ENCODE results near the gene BHMT2. TPM values are rescaled to one million over a fixed set of nuclear protein-coding genes. Genes with fewer than 3 reads are reported as not detected.
A peak's percentile ranks its signal among the peaks of the same experiment; 100 is the strongest.

The BHMT2 gene
- not detected for total RNA-seq

GRCh38 chr5:79069488-79070349 is at the start of gene BHMT2, which contains the start of gene DMGDH:
TSS of gene BHMT2 (plus strand) at chr5:79069767. CDS start at chr5:79069783, 16 bp downstream.
TSS of gene DMGDH (minus strand) at chr5:79069674. CDS start at chr5:79069620, 54 bp downstream.
- Mint-ChIP-seq H3K27me3 (ENCODE audit: low read depth) (peaks cover 36% of the 10 kb centered on the region), H3K9me3 (no peaks in the 10 kb centered on the region), H3K27ac (no peak within 1 kb of the TSS), H3K36me3 (ENCODE audit: low read depth) (no peaks in the 10 kb centered on the region), H3K4me3 (no peak within 1 kb of the TSS), H3K4me1 (ENCODE audit: low read depth) (peaks cover 4% of the 10 kb centered on the region)
- CTCF ChIA-PET, result interaction anchor here (1.0 to 1.1 kb wide), 2 partner anchors 43 to 49 kb away, joined by 3 to 4 read pairs; no protein-coding TSS in a partner anchor
- intact Hi-C loops (cut with micrococcal nuclease), result no loop called here
- DNase-seq, result no peak

- Mint-ChIP-seq H3K4me3 (no peak overlapping the region), H3K27ac (no peak overlapping the region), H3K27me3 (ENCODE audit: low read depth) (peaks cover 46% of the 10 kb centered on the region), H3K4me1 (ENCODE audit: low read depth) (peaks cover 8% of the 10 kb centered on the region), H3K36me3 (ENCODE audit: low read depth) (no peaks in the 10 kb centered on the region), H3K9me3 (no peaks in the 10 kb centered on the region)
- intact Hi-C loops (cut with micrococcal nuclease), result loop anchor here (1.0 to 10.0 kb wide), 5 partner anchors 39 to 1062 kb away; no protein-coding TSS in a partner anchor
- CTCF ChIA-PET, result interaction anchor here (0.6 to 8.0 kb wide), 28 partner anchors 9 to 1062 kb away, joined by 3 to 312 read pairs (median 4); partner anchors contain the start of gene ARSB
- DNase-seq, result peak; percentile 71
These were observed 48.6 kb upstream of the BHMT2 start for GRCh38 chr5:79020861-79021561.

DNA sequence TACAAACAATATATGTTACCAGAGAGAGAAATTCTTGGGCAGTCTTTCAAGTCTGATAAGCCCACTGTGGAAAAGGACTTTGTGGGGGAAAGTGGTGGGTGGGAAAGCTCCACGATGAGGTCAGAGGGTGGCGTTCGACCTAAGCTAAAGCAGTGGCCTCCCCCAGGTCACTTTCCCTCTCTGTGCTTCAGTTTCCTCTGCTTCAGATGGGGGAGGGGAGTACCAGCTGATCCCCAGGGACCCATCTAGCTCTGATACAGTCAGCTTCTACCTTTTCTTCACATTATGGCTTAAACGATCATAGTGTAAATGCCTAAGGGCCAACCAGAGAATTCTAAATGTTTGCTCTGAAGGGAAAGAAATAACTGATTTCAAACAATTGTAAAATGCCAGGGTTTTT is 47.8 kb upstream of the BHMT2 start:
- intact Hi-C loops (cut with micrococcal nuclease), result loop anchor here (1.0 to 10.0 kb wide), 5 partner anchors 39 to 1061 kb away; no protein-coding TSS in a partner anchor
- no peak for DNase-seq
- Mint-ChIP-seq H3K36me3 (ENCODE audit: low read depth) (no peaks in the 10 kb centered on the region), H3K4me1 (ENCODE audit: low read depth) (peaks cover 8% of the 10 kb centered on the region), H3K9me3 (no peaks in the 10 kb centered on the region), H3K27ac (no peak overlapping the region), H3K4me3 (no peak overlapping the region), H3K27me3 (ENCODE audit: low read depth) (peaks cover 48% of the 10 kb centered on the region)
- CTCF ChIA-PET, result interaction anchor here (0.6 to 8.0 kb wide), 19 partner anchors 8 to 1062 kb away, joined by 3 to 312 read pairs (median 4); no protein-coding TSS in a partner anchor

GRCh38 chr5:79022771-79023170 is 46.8 kb upstream of the BHMT2 start:
- CTCF ChIA-PET, result interaction anchor here (0.6 to 8.0 kb wide), 16 partner anchors 7 to 443 kb away, joined by 3 to 312 read pairs (median 4); no protein-coding TSS in a partner anchor
- intact Hi-C loops (cut with micrococcal nuclease), result loop anchor here (5.0 to 10.0 kb wide), 2 partner anchors 40 to 512 kb away; no protein-coding TSS in a partner anchor
- H3K4me3 Mint-ChIP-seq, result no peak overlapping the region
- no peak for DNase-seq
- H3K9me3 Mint-ChIP-seq, result no peaks in the 10 kb centered on the region
- peaks cover 48% of the 10 kb centered on the region for H3K27me3 Mint-ChIP-seq (ENCODE audit: low read depth)
- no peaks in the 10 kb centered on the region for H3K36me3 Mint-ChIP-seq (ENCODE audit: low read depth)
- H3K27ac Mint-ChIP-seq, result no peak overlapping the region
- peaks cover 8% of the 10 kb centered on the region for H3K4me1 Mint-ChIP-seq (ENCODE audit: low read depth)

DNA sequence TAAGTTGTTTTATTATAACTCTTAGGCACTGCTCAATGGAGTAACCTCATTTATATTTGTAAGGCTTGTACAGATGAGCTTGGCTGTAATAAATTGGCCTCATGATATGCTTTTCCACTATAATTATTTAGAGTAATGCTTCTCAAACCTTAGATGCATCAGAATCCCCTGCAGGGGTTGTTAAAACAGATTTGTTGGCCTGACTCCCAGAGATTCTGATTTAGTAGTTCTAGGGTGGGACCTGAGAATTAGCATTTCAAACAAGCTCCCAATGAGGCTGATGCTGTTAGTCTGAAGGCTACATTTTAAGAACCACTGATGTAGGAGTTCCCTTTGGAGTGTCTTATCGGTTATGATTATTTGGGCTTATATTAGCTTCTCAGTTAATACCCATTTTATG is 46.2 kb upstream of the BHMT2 start:
- Mint-ChIP-seq H3K36me3 (ENCODE audit: low read depth) (no peaks in the 10 kb centered on the region), H3K9me3 (no peaks in the 10 kb centered on the region), H3K27ac (no peak overlapping the region), H3K4me3 (no peak overlapping the region), H3K4me1 (ENCODE audit: low read depth) (peaks cover 8% of the 10 kb centered on the region), H3K27me3 (ENCODE audit: low read depth) (peaks cover 46% of the 10 kb centered on the region)
- CTCF ChIA-PET, result interaction anchor here (0.6 to 8.0 kb wide), 8 partner anchors 60 to 477 kb away, joined by 3 to 312 read pairs (median 4); no protein-coding TSS in a partner anchor
- DNase-seq, result no peak
- intact Hi-C loops (cut with micrococcal nuclease), result loop anchor here (5.0 to 10.0 kb wide), 2 partner anchors 41 to 511 kb away; no protein-coding TSS in a partner anchor

DNA sequence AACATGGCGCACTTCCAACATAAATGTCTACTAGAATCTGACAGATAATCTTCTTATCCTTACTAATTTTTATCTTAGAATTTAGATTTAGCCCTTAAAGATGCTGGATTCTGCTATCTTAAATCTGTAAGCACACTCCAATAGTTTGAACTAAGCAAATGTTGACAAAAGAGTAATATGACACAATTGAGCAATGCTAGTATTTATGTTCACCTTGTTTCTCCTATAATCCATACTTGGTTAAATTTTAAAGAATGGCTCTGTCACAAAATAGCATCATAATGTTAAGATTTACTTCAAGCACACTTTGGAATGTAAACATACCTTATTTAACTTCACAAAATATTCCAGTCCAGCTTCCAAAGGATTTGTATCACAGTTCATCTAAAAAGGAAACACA is 45.6 kb upstream of the BHMT2 start:
- no peak overlapping the region for H3K27ac Mint-ChIP-seq
- H3K4me1 Mint-ChIP-seq (ENCODE audit: low read depth), result peaks cover 8% of the 10 kb centered on the region
- CTCF ChIA-PET, result interaction anchor here (1.3 to 8.0 kb wide), 16 partner anchors 8 to 511 kb away, joined by 3 to 312 read pairs (median 6); no protein-coding TSS in a partner anchor
- no peaks in the 10 kb centered on the region for H3K36me3 Mint-ChIP-seq (ENCODE audit: low read depth)
- no peak overlapping the region for H3K4me3 Mint-ChIP-seq
- no peak for DNase-seq
- intact Hi-C loops (cut with micrococcal nuclease), result loop anchor here (5.0 to 10.0 kb wide), 2 partner anchors 42 to 511 kb away; no protein-coding TSS in a partner anchor
- peaks cover 44% of the 10 kb centered on the region for H3K27me3 Mint-ChIP-seq (ENCODE audit: low read depth)
- H3K9me3 Mint-ChIP-seq, result no peaks in the 10 kb centered on the region

- Mint-ChIP-seq H3K4me3 (peak overlapping the region; percentile 30), H3K36me3 (ENCODE audit: low read depth) (no peaks in the 10 kb centered on the region), H3K27ac (no peak overlapping the region), H3K4me1 (ENCODE audit: low read depth) (peaks cover 8% of the 10 kb centered on the region), H3K27me3 (ENCODE audit: low read depth) (peaks cover 36% of the 10 kb centered on the region), H3K9me3 (no peaks in the 10 kb centered on the region)
- CTCF ChIA-PET, result interaction anchor here (0.6 to 8.0 kb wide), 40 partner anchors 9 to 1058 kb away, joined by 3 to 312 read pairs (median 4); no protein-coding TSS in a partner anchor
- intact Hi-C loops (cut with micrococcal nuclease), result loop anchor here (1.0 to 10.0 kb wide), 5 partner anchors 85 to 832 kb away; no protein-coding TSS in a partner anchor
- peak; percentile 72 for DNase-seq
These were observed 44.5 kb upstream of the BHMT2 start for GRCh38 chr5:79025054-79025472.

- no peak overlapping the region for H3K4me3 Mint-ChIP-seq
- intact Hi-C loops (cut with micrococcal nuclease), result no loop called here
- no peak overlapping the region for H3K27ac Mint-ChIP-seq
- H3K27me3 Mint-ChIP-seq (ENCODE audit: low read depth), result peaks cover 5% of the 10 kb centered on the region
- no peaks in the 10 kb centered on the region for H3K9me3 Mint-ChIP-seq
- CTCF ChIA-PET, result interaction anchor here (0.6 to 1.6 kb wide), 3 partner anchors 9 to 483 kb away, joined by 3 to 5 read pairs (median 3); no protein-coding TSS in a partner anchor
- no peak for DNase-seq
- H3K4me1 Mint-ChIP-seq (ENCODE audit: low read depth), result no peaks in the 10 kb centered on the region
- H3K36me3 Mint-ChIP-seq (ENCODE audit: low read depth), result no peaks in the 10 kb centered on the region
These were observed 38.7 kb upstream of the BHMT2 start for GRCh38 chr5:79030663-79031484.

GRCh38 chr5:79031485-79031867 is 38.1 kb upstream of the BHMT2 start:
- CTCF ChIA-PET, result no interaction called here

GRCh38 chr5:79032031-79032695 is 37.4 kb upstream of the BHMT2 start:
- CTCF ChIA-PET, result no interaction called here
- Mint-ChIP-seq H3K36me3 (ENCODE audit: low read depth) (no peaks in the 10 kb centered on the region), H3K27me3 (ENCODE audit: low read depth) (no peaks in the 10 kb centered on the region), H3K4me3 (no peak overlapping the region), H3K9me3 (peaks cover 4% of the 10 kb centered on the region), H3K4me1 (ENCODE audit: low read depth) (no peaks in the 10 kb centered on the region), H3K27ac (no peak overlapping the region)
- DNase-seq, result no peak
- intact Hi-C loops (cut with micrococcal nuclease), result no loop called here

More at GRCh38 chr5:79031485-79031867, 38.1 kb upstream of the BHMT2 start:
- no peaks in the 10 kb centered on the region for H3K4me1 Mint-ChIP-seq (ENCODE audit: low read depth)
- H3K4me3 Mint-ChIP-seq, result no peak overlapping the region
- H3K27ac Mint-ChIP-seq, result no peak overlapping the region
- peaks cover 3% of the 10 kb centered on the region for H3K27me3 Mint-ChIP-seq (ENCODE audit: low read depth)
- intact Hi-C loops (cut with micrococcal nuclease), result no loop called here
- no peaks in the 10 kb centered on the region for H3K9me3 Mint-ChIP-seq
- no peak for DNase-seq
- H3K36me3 Mint-ChIP-seq (ENCODE audit: low read depth), result no peaks in the 10 kb centered on the region

DNA sequence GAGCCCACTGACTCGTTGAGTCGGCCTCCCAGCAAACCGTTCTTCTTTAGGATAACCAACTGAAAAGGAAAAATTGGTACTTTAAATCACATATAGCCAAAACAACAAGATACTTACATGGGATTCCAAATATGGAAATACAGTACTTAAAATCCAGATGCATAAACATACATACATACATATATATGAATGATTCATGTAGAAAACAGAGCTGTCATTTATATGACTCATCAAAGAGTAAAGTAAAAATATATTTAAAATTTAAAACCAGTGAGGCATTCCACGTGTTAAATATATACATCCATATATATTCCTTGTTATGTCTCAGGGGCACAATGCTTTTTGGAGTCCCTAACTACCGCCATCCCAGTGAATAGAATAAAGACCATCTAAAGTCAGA is 36.8 kb upstream of the BHMT2 start:
- H3K9me3 Mint-ChIP-seq, result peaks cover 4% of the 10 kb centered on the region
- no peaks in the 10 kb centered on the region for H3K27me3 Mint-ChIP-seq (ENCODE audit: low read depth)
- intact Hi-C loops (cut with micrococcal nuclease), result no loop called here
- CTCF ChIA-PET, result interaction anchor here (1.5 kb wide), 1 partner anchor 11 kb away, joined by 5 read pairs; no protein-coding TSS in a partner anchor
- no peaks in the 10 kb centered on the region for H3K36me3 Mint-ChIP-seq (ENCODE audit: low read depth)
- H3K4me1 Mint-ChIP-seq (ENCODE audit: low read depth), result no peaks in the 10 kb centered on the region
- no peak for DNase-seq
- no peak overlapping the region for H3K4me3 Mint-ChIP-seq
- no peak overlapping the region for H3K27ac Mint-ChIP-seq
